DMS153 treated with DMSO at 0.1 percent for 48 hours (cell line): Measurements from ENCODE around the gene ASB11.
A peak's percentile ranks its signal among the peaks of the same experiment; 100 is the strongest.

Source experiments
- DNase-seq: peaks from one replicate; lab custom pipeline; 2025; ENCODE audit not compliant: unreplicated experiment; lab: John Stamatoyannopoulos, UW

The ASB11 gene

GRCh38 chrX:15315509-15315908 lies at the start of gene ASB11:
Gene ASB11, minus strand, starts transcription at chrX:15315640. Its CDS starts 35 bp downstream, at chrX:15315605.
- no peak for DNase-seq

GRCh38 chrX:15359701-15360100 lies 44.3 kb upstream of the ASB11 start:
- no peak for DNase-seq

GRCh38 chrX:15358533-15358932 lies 43.1 kb upstream of the ASB11 start:
- DNase-seq: no peak

- DNase-seq: no peak
Observed at GRCh38 chrX:15356444-15356843, 41.0 kb upstream of the ASB11 start.

GRCh38 chrX:15350329-15350996 lies 35.0 kb upstream of the ASB11 start:
- no peak for DNase-seq

GRCh38 chrX:15349046-15349445 lies 33.6 kb upstream of the ASB11 start:
- DNase-seq: peak; percentile 4

GRCh38 chrX:15345976-15346375 lies 30.5 kb upstream of the ASB11 start:
- no peak for DNase-seq

GRCh38 chrX:15344106-15344505 lies 28.7 kb upstream of the ASB11 start:
- no peak for DNase-seq

GRCh38 chrX:15343075-15343476 lies 27.6 kb upstream of the ASB11 start:
- no peak for DNase-seq

- no peak for DNase-seq
Observed at GRCh38 chrX:15340867-15341266, 25.4 kb upstream of the ASB11 start.

GRCh38 chrX:15336023-15336413 lies 20.6 kb upstream of the ASB11 start:
- DNase-seq: no peak

GRCh38 chrX:15335135-15336022 lies 19.9 kb upstream of the ASB11 start, which contains the start of gene PIGA:
Gene PIGA, minus strand, starts transcription at chrX:15335523. Its CDS starts 3,593 bp downstream, at chrX:15331930.
- peak; percentile 62 for DNase-seq

- DNase-seq: no peak
Observed at GRCh38 chrX:15334561-15334960, 19.1 kb upstream of the ASB11 start.

GRCh38 chrX:15328821-15329220 lies 13.4 kb upstream of the ASB11 start:
- DNase-seq: no peak

- DNase-seq: no peak
Observed at GRCh38 chrX:15328131-15328530, 12.7 kb upstream of the ASB11 start.

- no peak for DNase-seq
Observed at GRCh38 chrX:15322472-15322871, 7.0 kb upstream of the ASB11 start.

- DNase-seq: no peak
Observed at GRCh38 chrX:15322072-15322471, 6.6 kb upstream of the ASB11 start.

- no peak for DNase-seq
Observed at GRCh38 chrX:15321447-15321846, 6.0 kb upstream of the ASB11 start.

- no peak for DNase-seq
Observed at GRCh38 chrX:15320297-15320696, 4.9 kb upstream of the ASB11 start.

GRCh38 chrX:15319075-15319474 lies 3.6 kb upstream of the ASB11 start:
- no peak for DNase-seq

- no peak for DNase-seq
Observed at GRCh38 chrX:15314472-15314871, 968 bp downstream of the ASB11 start.

- DNase-seq: no peak
Observed at GRCh38 chrX:15311119-15311518, 4.3 kb downstream of the ASB11 start.
